ENCODE data around the gene NPHP4. TPM values are rescaled to one million over a fixed set of nuclear protein-coding genes. Genes with fewer than 3 reads are reported as not detected.

The NPHP4 gene
- total RNA-seq, 1 experiment from 2014 or later: 20.0 TPM

- H3K4me2 ChIP-seq (ENCODE audit: low read length): no peak overlapping the region
- ATAC-seq (no peak), DNase-seq (ENCODE audit: low read depth, low spot score) (no peak)
- no peaks in the 10 kb centered on the region for H3K27me3 ChIP-seq (ENCODE audit: insufficient read depth, low read length)
- no peak overlapping the region for H3K27ac ChIP-seq (ENCODE audit: low read depth, low read length)
- H3K4me1 ChIP-seq (ENCODE audit: control insufficient read depth in 1 of 2, insufficient read depth in 2 of 2, low read length in 2 of 2): peaks cover 5 to 6% of the 10 kb centered on the region in 2 experiments; a peak in 3 of 4 replicates
- ChIA-PET RAD21 (ENCODE audit: low non-redundant PET in 1 of 2, low total read pairs in 2 of 2, uncharacterized antibody in 2 of 2, unreplicated experiment in 2 of 2) (no interaction called here), CTCF (no interaction called here), POLR2A (no interaction called here)
- no peak overlapping the region for H3K4me3 ChIP-seq (replicated peaks in 1 of 2; ENCODE audit: low read depth in 1 of 2, low read length in 2 of 2)
- H4K20me1 ChIP-seq (ENCODE audit: insufficient read depth): no peaks in the 10 kb centered on the region
- intact Hi-C loops (cut with micrococcal nuclease): no loop called here
- no peak overlapping the region for H3K9ac ChIP-seq (ENCODE audit: low read length)
- H2AFZ ChIP-seq (ENCODE audit: low read depth, low read length, poor library complexity, severe bottlenecking): no peak overlapping the region
- H3K79me2 ChIP-seq (ENCODE audit: insufficient read depth, low read length): no peaks in the 10 kb centered on the region
- H3K36me3 ChIP-seq (ENCODE audit: control insufficient read depth in 1 of 2, insufficient read depth in 2 of 2, low read length in 2 of 2): no peaks in the 10 kb centered on the region
- TF ChIP-seq EGR1 (IDR thresholded peaks at IDR 0.05; ENCODE audit: low read depth) (no peak), SRF (IDR thresholded peaks at IDR 0.05; ENCODE audit: low read depth) (no peak), FOSL1 (IDR thresholded peaks at IDR 0.05; ENCODE audit: low read depth) (no peak), SP1 (IDR thresholded peaks at IDR 0.05; ENCODE audit: low read depth) (no peak), CTCF (IDR thresholded peaks at IDR 0.05 in 2 of 3, conservative IDR thresholded peaks at IDR 0.05 in 1 of 3; ENCODE audit: borderline replicate concordance in 1 of 3, insufficient read depth in 1 of 3, low read depth in 2 of 3, low read length in 2 of 3) (no peak), JUND (IDR thresholded peaks at IDR 0.05) (no peak), REST (IDR thresholded peaks at IDR 0.05; ENCODE audit: low read depth) (no peak), TCF7L2 (IDR thresholded peaks at IDR 0.05; ENCODE audit: borderline replicate concordance, extremely low read depth, insufficient read depth, insufficient read length) (no peak), ZBTB33 (IDR thresholded peaks at IDR 0.05; ENCODE audit: extremely low read depth, insufficient replicate concordance, low read length) (no peak), ATF3 (IDR thresholded peaks at IDR 0.05) (no peak), CBX3 (IDR thresholded peaks at IDR 0.05; ENCODE audit: low read depth) (no peak)
- H3K9me2 ChIP-seq (ENCODE audit: insufficient read depth): no peaks in the 10 kb centered on the region
- no peaks in the 10 kb centered on the region for H3K9me3 ChIP-seq (ENCODE audit: control insufficient read depth in 1 of 2, insufficient read depth in 1 of 2, low read depth in 1 of 2, low read length in 2 of 2)
- no TSS peak for BruUV-seq (replicated peaks)
Measured at GRCh38 chr1:5910666-5911065, 81.6 kb downstream of the NPHP4 start.
